ENCODE measurements around the gene MPZL2.

GRCh38 chr11:118233850-118234249 is 30.2 kb downstream of the MPZL2 start:
- TF ChIP-seq ELF4 (CRISPR knock-in tag; IDR thresholded peaks at IDR 0.05; ENCODE audit: low read depth) (no peak), CTCF (IDR thresholded peaks at IDR 0.05) (no peak), NR2C2 (CRISPR knock-in tag; IDR thresholded peaks at IDR 0.05) (no peak), ZNF396 (CRISPR knock-in tag; IDR thresholded peaks at IDR 0.05; ENCODE audit: borderline replicate concordance) (no peak), MAX (CRISPR knock-in tag; IDR thresholded peaks at IDR 0.05) (no peak), CREB1 (CRISPR knock-in tag; IDR thresholded peaks at IDR 0.05) (no peak), SP1 (CRISPR knock-in tag; conservative IDR thresholded peaks at IDR 0.05) (no peak), FOXK1 (CRISPR knock-in tag; IDR thresholded peaks at IDR 0.05) (no peak), USF2 (CRISPR knock-in tag; IDR thresholded peaks at IDR 0.05) (no peak)

Data from WTC11 (cell line).